Activated CD8-positive, alpha-beta T cell treated with anti-CD3 and anti-CD28 coated beads for 36 hours (primary cell): ENCODE data around the gene TMEM39B. TPM values are rescaled to one million over a fixed set of nuclear protein-coding genes. Genes with fewer than 3 reads are reported as not detected.
"Not testable (repeated sequence)": the region's sequence is repeated elsewhere in the genome, so short reads cannot be mapped to it uniquely, and the experiment has no call there.

Source experiments
- ATAC-seq: fragments of 200-7000 bp; cut with Tn5 transposase; one replicate; pipeline ENCODE4 v1.10.0; 2021; ENCODE audit warnings: mild to moderate bottlenecking, moderate library complexity
- CTCF ChIA-PET: fragments of 350-600 bp; sonication (Branson Sonifier 250); formaldehyde crosslinking; loops from one replicate; lab custom pipeline; 2021; ENCODE audit warnings: antibody characterized with exemption; lab: Charles Lee
- POLR2A ChIA-PET: fragments of 350-600 bp; sonication (Branson Sonifier 250); formaldehyde crosslinking; loops from one replicate; lab custom pipeline; 2021; ENCODE audit warnings: antibody characterized with exemption; lab: Charles Lee
- DNase-seq: peaks from one replicate; pipeline ENCODE4 v3.0.0-alpha.2; 2020
- H3K27ac Mint-ChIP-seq: one replicate; pipeline ENCODE4 v1.8.0; 2021; ENCODE audit warnings: mild to moderate bottlenecking, mixed read lengths
- H3K27me3 Mint-ChIP-seq: one replicate; pipeline ENCODE4 v1.8.0; 2021; ENCODE audit warnings: mixed read lengths
- H3K36me3 Mint-ChIP-seq: one replicate; pipeline ENCODE4 v1.8.0; 2021; ENCODE audit warnings: low read depth, mixed read lengths
- H3K4me1 Mint-ChIP-seq: one replicate; pipeline ENCODE4 v1.8.0; 2021; ENCODE audit warnings: low read depth, mixed read lengths
- H3K4me3 Mint-ChIP-seq: one replicate; pipeline ENCODE4 v1.8.0; 2021; ENCODE audit warnings: mild to moderate bottlenecking, moderate library complexity, mixed read lengths
- H3K9me3 Mint-ChIP-seq: one replicate; pipeline ENCODE4 v1.8.0; 2021; ENCODE audit warnings: mixed read lengths
- CTCF ChIP-seq: fragments of 200-600 bp; IDR thresholded peaks from one replicate; pipeline ENCODE4 v1.8.0; 2022; ENCODE audit warnings: antibody characterized with exemption, mild to moderate bottlenecking
- intact Hi-C: fragments of 100-400 bp; cut with micrococcal nuclease; formaldehyde crosslinking; loops from one replicate; pipeline ENCODE4 v1.10.0; 2022
- total RNA-seq, 2 experiments: library from RNA; stranded (reverse); gene quantifications; one replicate each; pipeline ENCODE4 v1.2.3, GENCODE V29; 2021

Gene TMEM39B
- total RNA-seq, 2 experiments from 2014 or later, result 25.3 to 27.7 TPM

- no peaks in the 10 kb centered on the region for H3K9me3 Mint-ChIP-seq
- no peak overlapping the region for H3K4me3 Mint-ChIP-seq
- DNase-seq (peak; percentile 16), ATAC-seq (peak; percentile 11)
- H3K27me3 Mint-ChIP-seq, result no peaks in the 10 kb centered on the region
- intact Hi-C loops, result no loop called here
- peak overlapping the region; percentile 61 for H3K27ac Mint-ChIP-seq
- no peak for TF ChIP-seq CTCF
- POLR2A ChIA-PET, result interaction anchor here (0.6 to 1.6 kb wide), 4 partner anchors 10 to 60 kb away, joined by 3 to 4 read pairs (median 4); partner anchors contain the start of gene TMEM39B
- CTCF ChIA-PET, result interaction anchor here (0.9 to 2.5 kb wide), 5 partner anchors 10 to 103 kb away, joined by 3 to 9 read pairs (median 3); no protein-coding TSS in a partner anchor
- H3K36me3 Mint-ChIP-seq, result peaks cover 26% of the 10 kb centered on the region
- H3K4me1 Mint-ChIP-seq, result peaks cover 57% of the 10 kb centered on the region
These were observed 40.2 kb downstream of the TMEM39B start for GRCh38 chr1:32112806-32113375.

GRCh38 chr1:32113436-32113835, 40.7 kb downstream of the TMEM39B start:
- H3K9me3 Mint-ChIP-seq, ATAC-seq, H3K27me3 Mint-ChIP-seq, intact Hi-C loops, H3K4me3 Mint-ChIP-seq, DNase-seq: not testable (repeated sequence)
- peaks cover 26% of the 10 kb centered on the region for H3K36me3 Mint-ChIP-seq
- CTCF ChIA-PET, result interaction anchor here (0.9 to 1.7 kb wide), 2 partner anchors 11 to 15 kb away, joined by 3 to 5 read pairs; no protein-coding TSS in a partner anchor
- peaks cover 63% of the 10 kb centered on the region for H3K4me1 Mint-ChIP-seq
- H3K27ac Mint-ChIP-seq, result peak overlapping the region; percentile 22
- POLR2A ChIA-PET, result interaction anchor here (0.6 to 0.8 kb wide), 2 partner anchors 40 to 95 kb away, joined by 4 read pairs; partner anchors contain the start of gene TMEM39B

- Mint-ChIP-seq H3K27me3 (no peaks in the 10 kb centered on the region), H3K4me3 (no peak overlapping the region), H3K4me1 (peaks cover 63% of the 10 kb centered on the region), H3K27ac (no peak overlapping the region), H3K9me3 (no peaks in the 10 kb centered on the region), H3K36me3 (peaks cover 24% of the 10 kb centered on the region)
- ATAC-seq (no peak), DNase-seq (no peak)
- ChIA-PET POLR2A (no interaction called here), CTCF (interaction anchor here (0.7 to 1.2 kb wide), 3 partner anchors 13 to 209 kb away, joined by 3 read pairs; no protein-coding TSS in a partner anchor)
- no peak for TF ChIP-seq CTCF
- intact Hi-C loops, result no loop called here
These were observed 41.7 kb downstream of the TMEM39B start for GRCh38 chr1:32114420-32114819.

- Mint-ChIP-seq H3K4me1 (peaks cover 56% of the 10 kb centered on the region), H3K36me3 (peaks cover 21% of the 10 kb centered on the region), H3K4me3 (no peak overlapping the region), H3K9me3 (no peaks in the 10 kb centered on the region), H3K27me3 (no peaks in the 10 kb centered on the region), H3K27ac (no peak overlapping the region)
- ChIA-PET CTCF (interaction anchor here (1.2 kb wide), 1 partner anchor 57 kb away, joined by 3 read pairs; no protein-coding TSS in a partner anchor), POLR2A (interaction anchor here (0.5 to 0.6 kb wide), 2 partner anchors 24 to 82 kb away, joined by 3 read pairs; no protein-coding TSS in a partner anchor)
- no peak for TF ChIP-seq CTCF
- no peak for DNase-seq
- no peak for ATAC-seq
- intact Hi-C loops, result no loop called here
These were observed 42.8 kb downstream of the TMEM39B start for GRCh38 chr1:32115496-32115895.

GRCh38 chr1:32116531-32116930, 43.8 kb downstream of the TMEM39B start:
- H3K27ac Mint-ChIP-seq, result no peak overlapping the region
- H3K4me3 Mint-ChIP-seq, result no peak overlapping the region
- CTCF ChIA-PET, result no interaction called here
- ATAC-seq, result no peak
- no peaks in the 10 kb centered on the region for H3K27me3 Mint-ChIP-seq
- POLR2A ChIA-PET, result no interaction called here
- peaks cover 55% of the 10 kb centered on the region for H3K4me1 Mint-ChIP-seq
- no peak for DNase-seq
- peaks cover 22% of the 10 kb centered on the region for H3K36me3 Mint-ChIP-seq
- intact Hi-C loops, result no loop called here
- H3K9me3 Mint-ChIP-seq, result no peaks in the 10 kb centered on the region
- TF ChIP-seq CTCF, result no peak
